Stimulated activated CD4-positive, alpha-beta T cell treated with anti-CD3 and anti-CD28 coated beads, Interleukin-2, amount 100 ng/mL, for 24 hours (primary cell): ENCODE measurements around the gene UNC5C.

Experiments
- DNase-seq, 2 donors: peaks; one replicate each; pipeline ENCODE4 v3.0.0-alpha.2; 2020

Gene UNC5C

DNA sequence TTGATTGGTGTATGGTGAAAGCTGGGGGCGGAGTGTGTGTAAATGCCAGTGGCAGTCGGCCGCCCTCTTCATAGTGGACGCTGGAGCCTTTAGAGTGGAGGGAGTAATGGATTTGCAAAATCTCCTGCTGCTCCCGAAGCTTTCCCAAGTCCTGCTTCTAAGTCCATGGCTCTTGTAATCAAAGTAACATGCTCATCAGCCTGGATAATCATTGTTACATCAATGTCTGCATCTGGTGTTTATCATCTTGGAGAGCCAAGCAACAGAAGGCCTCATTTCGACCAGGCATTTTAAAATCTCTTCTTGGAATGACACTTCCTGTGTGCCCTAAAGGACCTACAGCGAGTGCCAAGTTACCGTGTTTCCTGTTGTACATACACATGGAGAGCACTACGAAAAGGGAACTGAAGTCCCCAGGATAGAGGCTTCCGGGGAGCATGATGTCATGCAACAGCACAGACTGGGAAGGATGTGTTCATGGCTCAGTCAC lies 32.2 kb downstream of the UNC5C start:
- no peak for DNase-seq

- no peak for DNase-seq
Observed at GRCh38 chr4:95515589-95515988, 33.2 kb downstream of the UNC5C start.

GRCh38 chr4:95513022-95513421 lies 35.8 kb downstream of the UNC5C start:
- DNase-seq = no peak

DNA sequence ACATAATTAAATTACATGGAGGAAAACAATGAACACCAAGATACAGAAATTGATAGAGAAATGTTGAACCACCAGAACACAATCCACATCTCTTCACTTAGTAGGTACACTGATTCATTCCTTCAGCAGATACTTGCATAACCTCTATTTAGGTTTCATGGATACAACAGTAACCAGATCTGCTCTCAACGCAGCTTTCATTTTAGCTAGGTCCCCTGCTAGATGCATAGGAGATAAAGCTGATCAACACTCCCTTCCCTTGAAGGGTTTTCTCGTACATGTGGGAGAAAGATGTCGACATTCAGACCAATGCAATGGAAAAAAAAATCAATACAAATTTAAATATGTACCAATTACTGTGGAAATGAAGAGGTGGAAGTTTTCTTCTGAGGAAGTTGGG lies 37.3 kb downstream of the UNC5C start:
- DNase-seq = no peak

GRCh38 chr4:95510877-95511276 lies 37.9 kb downstream of the UNC5C start:
- DNase-seq = no peak

DNA sequence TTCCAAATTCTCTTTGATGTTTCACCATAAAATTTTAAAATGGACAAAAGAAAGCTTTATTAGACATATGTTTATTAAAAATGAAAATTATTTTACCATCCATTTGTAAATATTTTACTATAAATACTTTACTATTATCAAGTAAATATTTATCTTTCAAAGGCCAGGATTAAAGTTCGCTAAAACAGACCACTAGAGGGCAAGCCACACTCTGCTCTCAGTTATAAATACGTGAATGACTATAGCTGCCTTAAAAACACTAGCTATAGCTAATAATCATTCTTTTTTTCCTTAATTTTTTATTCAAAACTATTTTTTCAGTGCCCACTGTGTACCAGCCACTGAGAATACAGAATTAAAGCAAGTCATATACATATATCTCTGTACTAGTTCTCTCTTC lies 38.6 kb downstream of the UNC5C start:
- no peak for DNase-seq

GRCh38 chr4:95508421-95508820 lies 40.4 kb downstream of the UNC5C start:
- DNase-seq = no peak

DNA sequence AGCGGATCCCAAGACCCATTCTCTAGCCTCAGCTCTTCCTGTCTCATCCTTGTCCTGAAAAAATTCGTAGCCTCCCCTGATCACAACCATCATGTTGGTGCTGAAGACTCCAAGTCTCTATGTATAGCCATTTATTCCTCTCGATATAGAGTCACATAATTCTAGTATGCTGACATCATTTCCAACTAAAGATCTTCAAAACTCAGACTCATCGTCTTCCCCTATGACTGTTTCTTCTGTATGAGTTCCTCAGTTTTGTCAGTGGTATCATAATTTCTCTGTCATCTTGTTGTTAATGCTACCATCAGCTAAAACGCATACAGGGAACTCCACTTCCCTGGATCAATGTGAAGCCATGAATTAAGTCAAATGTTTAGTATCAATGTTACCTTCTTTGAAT lies 41.2 kb downstream of the UNC5C start:
- no peak for DNase-seq

GRCh38 chr4:95507147-95507546 lies 41.6 kb downstream of the UNC5C start:
- DNase-seq = no peak

- no peak for DNase-seq
Observed at GRCh38 chr4:95506264-95506663, 42.5 kb downstream of the UNC5C start.

GRCh38 chr4:95505799-95506198 lies 43.0 kb downstream of the UNC5C start:
- DNase-seq = no peak

GRCh38 chr4:95505151-95505550 lies 43.6 kb downstream of the UNC5C start:
- DNase-seq = no peak

- no peak for DNase-seq
Observed at GRCh38 chr4:95504501-95504900, 44.3 kb downstream of the UNC5C start.

- DNase-seq = no peak
Observed at GRCh38 chr4:95500361-95500760, 48.4 kb downstream of the UNC5C start.

DNA sequence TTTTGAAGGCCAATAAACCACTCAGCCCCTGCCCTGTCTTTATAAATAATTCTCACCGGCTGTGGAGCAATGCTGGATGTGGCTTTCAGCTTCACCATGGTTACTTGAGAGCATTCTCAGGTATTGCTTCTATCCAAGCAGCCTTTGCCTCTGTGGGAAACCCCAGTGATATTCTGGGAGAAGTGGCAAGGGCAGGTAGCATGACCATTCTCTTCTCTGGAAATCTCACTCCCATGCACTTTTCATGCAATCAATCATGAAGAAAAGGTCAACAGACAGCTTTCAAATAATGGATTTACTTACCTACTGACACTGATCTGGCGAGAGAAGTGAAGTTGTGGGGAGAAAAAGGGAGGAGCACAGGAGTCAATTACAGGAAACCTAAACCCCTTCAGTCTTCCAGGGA lies 49.5 kb downstream of the UNC5C start:
- no peak for DNase-seq

DNA sequence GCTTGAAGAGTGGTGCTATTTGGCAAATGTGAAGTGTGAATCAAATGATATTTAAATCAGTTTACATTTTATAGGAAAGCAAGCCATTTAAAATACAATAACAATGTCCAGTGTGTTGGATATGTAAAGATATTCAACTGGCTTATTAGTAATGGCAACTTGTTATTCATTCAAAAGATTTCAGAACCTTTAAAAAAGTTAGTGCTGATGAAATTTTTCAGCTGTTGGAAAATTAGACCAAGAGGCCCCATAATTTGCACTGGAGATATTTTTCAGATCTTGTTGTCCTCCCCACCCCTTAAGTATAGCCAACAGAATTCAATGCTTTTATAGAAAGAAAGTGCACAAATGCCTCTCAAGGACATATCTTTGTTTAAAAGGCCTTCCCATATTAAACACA lies 54.6 kb downstream of the UNC5C start:
- no peak for DNase-seq

DNA sequence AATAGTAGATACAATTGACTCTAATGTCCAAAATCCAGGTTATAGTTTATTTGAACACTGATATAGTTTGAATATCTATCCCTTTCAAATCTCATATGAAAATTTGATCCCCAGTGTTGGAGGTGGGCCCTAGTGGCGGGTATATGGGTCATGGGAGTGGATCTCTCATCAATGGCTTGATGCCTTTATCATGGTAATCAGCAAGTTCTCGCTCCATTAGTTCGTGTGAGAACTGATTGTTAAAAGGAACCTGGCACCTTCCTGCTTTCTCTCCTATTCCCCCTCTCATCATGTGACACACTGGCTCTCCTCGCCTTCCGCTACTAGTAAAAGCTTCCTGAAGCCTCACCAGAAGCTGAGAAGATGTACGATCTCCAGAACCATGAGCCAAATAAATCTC lies 70.1 kb downstream of the UNC5C start:
- DNase-seq = no peak

- no peak for DNase-seq
Observed at GRCh38 chr4:95476121-95476520, 72.7 kb downstream of the UNC5C start.

DNA sequence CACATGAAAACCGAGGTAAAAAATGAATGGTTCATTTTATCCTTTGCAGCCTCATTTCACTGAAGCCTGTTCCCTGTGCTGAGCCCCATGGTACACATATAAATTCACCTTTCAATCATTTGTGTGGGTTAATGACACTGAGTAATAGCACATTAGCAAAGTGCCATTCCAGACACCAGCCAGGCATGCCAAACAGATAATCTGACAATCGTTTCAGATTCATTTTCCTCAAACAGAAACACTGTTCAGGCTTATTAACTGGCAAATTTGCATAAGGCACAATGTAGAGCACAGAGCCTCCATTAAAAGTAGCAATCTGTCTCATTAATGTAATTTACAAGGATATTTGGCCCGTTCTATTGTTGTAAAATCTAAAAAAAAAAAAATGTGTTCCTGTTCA lies 76.2 kb downstream of the UNC5C start:
- no peak for DNase-seq

- no peak for DNase-seq
Observed at GRCh38 chr4:95470622-95471021, 78.2 kb downstream of the UNC5C start.

DNA sequence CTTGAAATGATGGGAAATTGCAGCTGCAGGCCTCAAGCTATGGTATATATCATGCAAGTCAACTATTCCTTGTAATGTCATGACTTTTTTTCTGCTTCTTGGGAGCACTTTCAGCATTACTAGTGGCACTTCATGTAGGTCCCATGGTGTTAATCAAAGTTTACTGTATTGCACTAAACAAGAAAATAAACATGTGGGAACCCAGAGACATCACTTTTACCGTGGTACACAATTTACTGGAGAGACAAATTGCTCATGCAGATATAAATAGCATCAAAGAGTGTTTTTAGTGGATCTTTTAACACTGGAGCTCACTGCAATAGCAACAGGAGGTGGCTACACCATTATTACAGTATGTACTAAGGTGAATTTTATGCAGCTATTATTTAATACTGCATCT lies 79.2 kb downstream of the UNC5C start:
- no peak for DNase-seq

DNA sequence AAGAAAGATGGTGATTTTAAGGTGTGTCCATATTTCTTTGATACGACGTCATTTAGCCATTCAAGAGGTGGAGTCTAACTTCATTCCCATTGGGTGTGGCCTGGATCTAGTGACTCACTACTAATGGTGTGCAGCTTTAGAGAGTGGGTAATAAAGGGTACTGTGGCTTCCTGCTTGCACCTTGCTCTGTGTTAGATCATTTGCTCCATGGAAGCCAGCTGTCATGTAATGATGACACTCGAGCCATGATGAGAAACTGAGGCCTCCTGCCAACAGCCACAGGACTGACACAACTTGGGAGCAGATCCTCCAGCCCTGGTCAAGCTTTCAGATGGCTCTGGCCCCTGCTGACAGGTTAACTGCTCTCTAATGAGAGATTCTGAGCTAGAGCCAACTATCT lies 82.0 kb downstream of the UNC5C start:
- DNase-seq = no peak

- no peak for DNase-seq
Observed at GRCh38 chr4:95465010-95465409, 83.8 kb downstream of the UNC5C start.

DNA sequence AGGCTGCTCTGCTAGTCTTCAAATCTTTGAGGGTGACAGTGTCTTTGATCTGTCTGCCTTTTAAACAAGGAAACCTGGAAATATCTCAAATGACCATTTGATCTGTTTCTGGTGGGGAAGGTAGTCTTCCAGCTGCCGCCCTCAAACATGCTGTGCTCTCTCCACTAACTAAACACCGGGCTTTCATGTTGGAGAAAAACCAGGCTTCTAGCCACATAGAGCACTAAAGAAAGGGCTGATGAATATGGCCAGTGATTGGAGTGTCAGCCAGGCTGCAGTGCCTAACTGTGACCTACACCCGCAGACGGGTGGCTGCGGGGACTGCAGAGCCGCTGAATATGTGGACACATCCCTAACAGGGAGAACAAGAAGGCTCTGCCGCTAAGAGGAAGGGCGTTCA lies 85.9 kb downstream of the UNC5C start:
- no peak for DNase-seq

- DNase-seq = no peak
Observed at GRCh38 chr4:95457353-95457752, 91.4 kb downstream of the UNC5C start.

DNA sequence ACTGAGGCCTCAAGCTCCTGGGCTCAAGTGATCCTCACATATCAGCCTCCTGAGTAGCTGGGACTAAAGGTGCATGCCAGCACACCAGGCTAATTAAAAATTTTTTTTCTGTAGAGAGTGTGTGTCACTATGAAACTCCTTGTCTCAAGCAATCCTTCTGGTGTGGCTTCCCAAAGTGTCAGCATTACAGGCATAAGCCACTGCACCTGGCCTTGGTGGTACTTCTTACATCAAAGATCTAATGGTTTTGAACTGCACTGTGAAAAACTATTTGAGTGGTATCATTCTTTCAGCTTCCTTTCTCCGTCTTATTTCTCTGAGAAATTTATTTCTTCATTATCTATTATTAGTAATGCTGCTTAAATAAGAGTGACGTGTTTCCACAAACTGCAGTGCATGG lies 98.5 kb downstream of the UNC5C start:
- no peak for DNase-seq
